CD4-positive, CD25-positive, alpha-beta regulatory T cell (primary cell): Measurements from ENCODE around the gene TLR5. TPM values are rescaled to one million over a fixed set of nuclear protein-coding genes. Genes with fewer than 3 reads are reported as not detected.
"Not testable (repeated sequence)": the region's sequence is repeated elsewhere in the genome, so short reads cannot be mapped to it uniquely, and the experiment has no call there.

Source experiments
- ATAC-seq, 2 donors: fragments of 150-1000 bp; cut with Tn5 transposase; one replicate each; pipeline ENCODE4 v1.10.0; 2021; ENCODE audit warnings: low read depth in 2 of 2, moderate number of reproducible peaks in 2 of 2, moderate library complexity in 1 of 2
- DNase-seq, 3 donors: peaks; one replicate each; pipeline versions ENCODE4 v3.0.0 to v3.0.0-alpha.2; 2012 to 2022; ENCODE audit warnings: mixed read lengths in 1 of 3
- H3K27ac ChIP-seq: one replicate; pipeline ENCODE4 v1.7.0; 2013; ENCODE audit warnings: mild to moderate bottlenecking, low read length; ENCODE audit not compliant: insufficient read depth, poor library complexity, severe bottlenecking
- H3K27me3 ChIP-seq: one replicate; pipeline ENCODE4 v1.7.0; 2013; ENCODE audit warnings: low read length; ENCODE audit not compliant: control insufficient read depth, insufficient read depth
- H3K36me3 ChIP-seq: one replicate; pipeline ENCODE4 v1.7.0; 2013; ENCODE audit warnings: mild to moderate bottlenecking, low read length, moderate library complexity; ENCODE audit not compliant: control insufficient read depth, insufficient read depth
- H3K4me1 ChIP-seq: 2 replicates; pipeline ENCODE4 v1.7.0; 2013; ENCODE audit warnings: mild to moderate bottlenecking, low read length; ENCODE audit not compliant: insufficient read depth, control insufficient read depth, poor library complexity, severe bottlenecking
- H3K4me3 ChIP-seq: one replicate; pipeline ENCODE4 v1.7.0; 2013; ENCODE audit warnings: low read depth, mild to moderate bottlenecking, low read length, moderate library complexity
- H3K9me3 ChIP-seq, 2 experiments: 1 replicate in 1 of 2; 2 replicates in 1 of 2; pipeline ENCODE4 v1.7.0; 2013; ENCODE audit warnings: low read length in 2 of 2, mild to moderate bottlenecking in 1 of 2, moderate library complexity in 1 of 2; ENCODE audit not compliant: control insufficient read depth in 2 of 2
- H3K27ac Mint-ChIP-seq, 3 donors: one replicate each; pipeline ENCODE4 v1.8.0; 2020 to 2022; ENCODE audit warnings: mild to moderate bottlenecking in 3 of 3, mixed read lengths in 3 of 3, moderate library complexity in 2 of 3
- H3K27me3 Mint-ChIP-seq: one replicate; pipeline ENCODE4 v1.8.0; 2022; ENCODE audit warnings: mild to moderate bottlenecking, mixed read lengths
- H3K36me3 Mint-ChIP-seq: one replicate; pipeline ENCODE4 v1.8.0; 2020; ENCODE audit warnings: mixed read lengths
- H3K4me1 Mint-ChIP-seq, 4 donors: one replicate each; pipeline ENCODE4 v1.8.0; 2020 to 2022; ENCODE audit warnings: mixed read lengths in 4 of 4, mild to moderate bottlenecking in 1 of 4
- H3K4me3 Mint-ChIP-seq, 4 donors: one replicate each; pipeline ENCODE4 v1.8.0; 2020 to 2022; ENCODE audit warnings: mild to moderate bottlenecking in 4 of 4, mixed read lengths in 4 of 4, moderate library complexity in 3 of 4
- H3K9me3 Mint-ChIP-seq, 7 donors: one replicate each; pipeline ENCODE4 v1.8.0; 2020 to 2022; ENCODE audit warnings: mixed read lengths in 7 of 7, mild to moderate bottlenecking in 3 of 7, moderate library complexity in 2 of 7
- polyA plus RNA-seq, 4 donors: library from polyadenylated mRNA; unstranded; fragments of 300-500 nt; fragmentation: Illumina TruSeq; gene quantifications; one replicate each; pipeline ENCODE4 v1.2.3, GENCODE V29; 2021
- total RNA-seq: library from RNA; stranded (reverse); gene quantifications from one replicate; pipeline ENCODE4 v1.2.3, GENCODE V29; 2022

TLR5 gene
- total and polyA plus RNA-seq, 5 donors from 2014 or later = 0.84 to 9.5 (median 5.0) TPM

DNA sequence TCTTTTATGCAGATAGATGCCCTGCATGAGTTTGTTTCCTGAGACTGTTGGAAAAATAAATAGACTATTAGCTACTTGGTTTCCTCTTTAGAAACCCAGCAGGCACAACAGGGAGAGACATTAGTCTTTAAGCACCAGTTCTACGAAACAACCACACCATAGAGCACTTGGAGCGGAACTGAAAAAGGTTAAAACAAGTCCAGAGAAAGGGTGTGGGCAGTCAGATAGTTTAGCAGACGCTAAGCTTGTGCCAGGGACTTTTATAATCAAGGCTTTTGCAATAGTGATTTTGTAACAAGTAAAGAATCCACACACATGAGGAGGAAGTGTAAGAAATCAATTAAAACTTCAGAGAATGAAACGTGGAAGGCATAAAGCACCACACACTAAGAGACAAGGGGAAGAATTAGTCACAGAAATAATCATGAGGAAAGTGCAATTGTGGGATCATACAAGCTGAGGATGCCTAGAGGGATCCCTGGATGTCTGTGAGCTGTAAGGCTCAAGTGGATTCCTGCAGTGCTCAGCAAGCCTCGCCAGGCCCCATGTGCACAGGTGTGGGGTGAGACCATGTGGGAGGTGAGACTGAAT is 37.8 kb upstream of the TLR5 start:
- peak overlapping the region; percentile 13 to 98 (median 43) for H3K27ac Mint-ChIP-seq
- H3K27me3 ChIP-seq = no peaks in the 10 kb centered on the region

DNA sequence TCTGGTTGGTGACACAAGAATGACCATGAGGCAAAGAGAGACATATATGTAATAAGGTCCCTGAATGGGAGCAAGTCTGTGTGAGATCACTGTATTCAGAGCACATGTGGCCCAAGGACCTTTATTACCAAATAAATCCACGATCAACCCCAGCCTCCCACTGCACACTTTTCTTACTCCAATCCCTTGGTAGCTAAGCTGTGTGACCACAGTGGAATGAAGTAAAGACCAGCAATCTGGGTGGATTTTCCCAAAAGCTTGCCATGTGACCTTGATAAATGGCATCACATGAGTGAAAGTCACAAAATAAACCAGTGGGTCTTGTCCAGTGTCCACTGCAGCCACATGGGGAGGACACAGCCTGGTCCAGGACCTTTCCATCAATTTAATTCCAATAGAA is 36.7 kb upstream of the TLR5 start:
- no peaks in the 10 kb centered on the region for H3K36me3 ChIP-seq
- no peak for ATAC-seq
- H3K27me3 ChIP-seq = no peaks in the 10 kb centered on the region
- peaks cover 14 to 53% (median 15%) of the 10 kb centered on the region in 4 donors for H3K4me1 Mint-ChIP-seq
- H3K4me1 ChIP-seq = no peaks in the 10 kb centered on the region
- no peak overlapping the region for H3K27ac ChIP-seq
- H3K27me3 Mint-ChIP-seq = peaks cover 32% of the 10 kb centered on the region
- no peaks in the 10 kb centered on the region for H3K9me3 ChIP-seq
- DNase-seq = no peak
- no peak overlapping the region for H3K27ac Mint-ChIP-seq
- no peak overlapping the region for H3K4me3 ChIP-seq
- peaks cover 0 to 2% (median 0%) of the 10 kb centered on the region in 7 donors for H3K9me3 Mint-ChIP-seq
- peak overlapping the region in 1 of 4 donors; percentile 39 for H3K4me3 Mint-ChIP-seq
- H3K36me3 Mint-ChIP-seq = no peaks in the 10 kb centered on the region

More for the DNA sequence above, 37.8 kb upstream of the TLR5 start:
- ATAC-seq (peak; percentile 15 to 43), DNase-seq (peak in 1 of 3 donors; percentile 36)
- no peaks in the 10 kb centered on the region for H3K36me3 Mint-ChIP-seq
- H3K4me3 Mint-ChIP-seq = peak overlapping the region in 3 of 4 donors; percentile 1 to 68 (median 3)
- no peaks in the 10 kb centered on the region for H3K9me3 ChIP-seq
- H3K4me1 Mint-ChIP-seq = peaks cover 15 to 60% (median 17%) of the 10 kb centered on the region in 4 donors
- H3K4me3 ChIP-seq = no peak overlapping the region
- H3K27ac ChIP-seq = no peak overlapping the region
- peaks cover 0 to 2% (median 0%) of the 10 kb centered on the region in 7 donors for H3K9me3 Mint-ChIP-seq
- no peaks in the 10 kb centered on the region for H3K4me1 ChIP-seq
- no peaks in the 10 kb centered on the region for H3K36me3 ChIP-seq
- H3K27me3 Mint-ChIP-seq = peaks cover 37% of the 10 kb centered on the region

DNA sequence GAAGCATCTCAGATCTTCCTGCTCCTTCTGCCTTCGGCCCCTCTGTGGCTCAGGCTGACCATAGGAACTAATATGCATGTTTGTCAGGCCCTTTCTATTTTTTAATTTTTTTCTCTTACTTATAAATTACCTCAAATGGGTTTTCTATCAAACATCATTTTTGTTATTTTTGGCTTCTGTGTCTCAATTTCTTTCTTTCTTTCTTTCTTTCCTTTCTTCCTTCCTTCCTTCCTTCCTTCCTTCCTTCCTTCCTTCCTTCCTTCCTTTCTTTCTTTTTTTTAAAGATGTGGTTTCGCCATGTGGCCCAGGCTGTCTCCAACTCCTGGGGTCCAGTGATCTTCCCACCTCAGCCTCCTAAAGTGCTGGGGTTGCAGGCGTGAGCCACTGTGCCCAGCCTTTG is 36.2 kb upstream of the TLR5 start:
- H3K27ac ChIP-seq = no peak overlapping the region
- no peaks in the 10 kb centered on the region for H3K4me1 ChIP-seq
- peaks cover 27% of the 10 kb centered on the region for H3K27me3 Mint-ChIP-seq
- H3K9me3 ChIP-seq = no peaks in the 10 kb centered on the region
- H3K36me3 Mint-ChIP-seq = no peaks in the 10 kb centered on the region
- peak overlapping the region in 1 of 3 donors; percentile 33 for H3K27ac Mint-ChIP-seq
- peaks cover 0 to 2% (median 0%) of the 10 kb centered on the region in 7 donors for H3K9me3 Mint-ChIP-seq
- H3K27me3 ChIP-seq = no peaks in the 10 kb centered on the region
- peak overlapping the region in 1 of 4 donors; percentile 39 for H3K4me3 Mint-ChIP-seq
- no peak for DNase-seq
- H3K4me3 ChIP-seq = no peak overlapping the region
- no peak for ATAC-seq
- H3K36me3 ChIP-seq = no peaks in the 10 kb centered on the region
- H3K4me1 Mint-ChIP-seq = peaks cover 9 to 52% (median 13%) of the 10 kb centered on the region in 4 donors

DNA sequence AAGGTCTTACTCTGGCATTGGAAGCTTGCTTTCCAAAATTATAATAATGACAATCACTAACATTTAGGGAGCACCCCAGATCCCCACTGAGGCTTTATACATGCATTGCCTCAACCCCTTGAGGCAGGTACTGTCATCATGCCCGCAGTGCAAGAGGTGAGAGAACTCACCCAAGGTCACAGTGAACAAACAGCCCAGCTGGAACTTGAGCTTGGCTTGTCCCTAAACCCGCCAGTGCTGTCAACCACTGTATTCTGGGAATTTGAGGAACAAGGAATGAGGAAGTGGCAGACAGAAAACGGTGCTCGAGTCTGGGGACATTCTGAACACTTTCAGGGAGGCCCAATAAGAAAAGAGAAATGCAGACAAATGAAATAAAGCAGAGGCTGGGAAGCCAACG is 34.6 kb upstream of the TLR5 start:
- Histone ChIP-seq H3K4me1 (no peaks in the 10 kb centered on the region), H3K9me3 (no peaks in the 10 kb centered on the region), H3K4me3 (no peak overlapping the region), H3K36me3 (no peaks in the 10 kb centered on the region), H3K27ac (no peak overlapping the region), H3K27me3 (no peaks in the 10 kb centered on the region)
- peaks cover 4 to 37% (median 10%) of the 10 kb centered on the region in 4 donors for H3K4me1 Mint-ChIP-seq
- DNase-seq (no peak), ATAC-seq (no peak)
- H3K27ac Mint-ChIP-seq = peak overlapping the region in 2 of 3 donors; percentile 5 to 20
- no peak overlapping the region for H3K4me3 Mint-ChIP-seq
- H3K27me3 Mint-ChIP-seq = peaks cover 20% of the 10 kb centered on the region
- H3K36me3 Mint-ChIP-seq = no peaks in the 10 kb centered on the region
- H3K9me3 Mint-ChIP-seq = peaks cover 0 to 2% (median 0%) of the 10 kb centered on the region in 7 donors

DNA sequence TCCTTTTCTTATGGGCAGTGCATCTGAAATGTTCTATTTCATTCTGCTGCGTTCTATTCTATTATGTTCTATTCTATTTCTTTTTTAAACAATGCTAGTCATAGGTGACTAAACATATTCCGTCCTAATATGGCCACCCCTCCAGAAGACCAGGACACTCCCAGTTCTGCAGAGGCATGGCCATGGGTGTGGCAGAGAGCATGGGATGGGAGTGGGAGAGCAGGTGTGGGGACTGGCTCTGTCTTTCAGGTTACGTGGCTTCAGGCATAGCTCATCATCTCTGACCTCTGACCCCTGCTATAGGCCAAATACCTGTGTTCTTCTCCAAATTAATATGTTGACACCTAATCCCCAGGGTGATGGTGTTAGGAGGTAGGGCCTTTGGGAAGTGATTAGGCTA is 33.4 kb upstream of the TLR5 start:
- H3K4me1 Mint-ChIP-seq = peaks cover 0 to 27% (median 6%) of the 10 kb centered on the region in 4 donors
- no peaks in the 10 kb centered on the region for H3K9me3 ChIP-seq
- no peaks in the 10 kb centered on the region for H3K4me1 ChIP-seq
- H3K4me3 ChIP-seq = no peak overlapping the region
- peaks cover 14% of the 10 kb centered on the region for H3K27me3 Mint-ChIP-seq
- H3K36me3 Mint-ChIP-seq = no peaks in the 10 kb centered on the region
- no peaks in the 10 kb centered on the region for H3K36me3 ChIP-seq
- no peak overlapping the region for H3K4me3 Mint-ChIP-seq
- H3K9me3 Mint-ChIP-seq = no peaks in the 10 kb centered on the region
- ATAC-seq (no peak), DNase-seq (no peak)
- no peak overlapping the region for H3K27ac ChIP-seq
- no peaks in the 10 kb centered on the region for H3K27me3 ChIP-seq
- H3K27ac Mint-ChIP-seq = no peak overlapping the region

DNA sequence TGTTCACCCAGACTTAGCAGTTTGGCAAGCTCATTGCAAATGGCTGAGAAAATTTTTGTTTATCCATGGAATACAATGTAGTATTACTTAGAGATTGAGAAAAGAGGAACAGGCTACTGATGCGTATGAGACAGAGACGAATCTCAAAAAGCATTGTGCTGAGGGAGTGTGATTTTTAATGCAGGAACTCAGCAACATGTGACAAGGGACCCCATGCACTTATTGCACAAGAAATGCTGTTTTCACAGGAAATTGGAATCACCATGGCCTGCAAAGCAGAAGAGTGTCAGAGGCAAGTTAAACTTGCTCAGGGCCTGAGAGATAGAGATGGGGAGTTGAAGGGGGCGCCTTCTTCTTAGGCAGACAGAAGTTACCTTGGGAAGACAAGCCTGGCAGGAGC is 32.6 kb upstream of the TLR5 start:
- Histone ChIP-seq H3K9me3 (no peaks in the 10 kb centered on the region), H3K27me3 (no peaks in the 10 kb centered on the region), H3K27ac (no peak overlapping the region), H3K4me3 (no peak overlapping the region), H3K4me1 (no peaks in the 10 kb centered on the region), H3K36me3 (no peaks in the 10 kb centered on the region)
- ATAC-seq (no peak), DNase-seq (no peak)
- H3K4me3 Mint-ChIP-seq = no peak overlapping the region
- H3K4me1 Mint-ChIP-seq = peaks cover 0 to 19% (median 5%) of the 10 kb centered on the region in 4 donors
- no peaks in the 10 kb centered on the region for H3K36me3 Mint-ChIP-seq
- H3K27me3 Mint-ChIP-seq = peaks cover 14% of the 10 kb centered on the region
- H3K9me3 Mint-ChIP-seq = no peaks in the 10 kb centered on the region
- peak overlapping the region in 1 of 3 donors; percentile 21 for H3K27ac Mint-ChIP-seq

DNA sequence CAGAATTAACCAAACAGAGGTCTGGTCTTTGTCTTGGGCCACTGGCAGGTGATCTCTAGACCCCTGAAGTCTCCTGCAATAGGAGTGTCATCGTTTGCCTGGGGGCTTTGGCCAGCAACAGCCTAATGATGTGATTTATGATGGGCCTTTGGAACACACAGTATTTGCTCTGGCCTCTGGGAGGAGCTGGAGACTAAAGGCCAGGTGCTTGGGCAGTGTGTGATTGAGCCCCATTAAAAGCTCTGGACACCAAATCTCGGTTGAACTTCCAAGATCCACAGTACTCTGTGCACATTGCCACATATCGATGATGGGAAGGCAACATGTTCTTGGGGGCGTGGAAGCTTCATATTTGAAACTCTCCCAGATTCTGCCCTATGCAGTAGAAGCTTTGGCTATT is 32.0 kb upstream of the TLR5 start:
- DNase-seq (no peak), ATAC-seq (no peak)
- H3K4me3 ChIP-seq = no peak overlapping the region
- no peaks in the 10 kb centered on the region for H3K4me1 ChIP-seq
- Mint-ChIP-seq H3K27me3 (peaks cover 14% of the 10 kb centered on the region), H3K4me1 (peaks cover 0 to 13% (median 5%) of the 10 kb centered on the region in 4 donors), H3K27ac (no peak overlapping the region), H3K4me3 (no peak overlapping the region), H3K36me3 (no peaks in the 10 kb centered on the region), H3K9me3 (peaks cover 0 to 3% (median 0%) of the 10 kb centered on the region in 7 donors)
- H3K27ac ChIP-seq = no peak overlapping the region
- H3K36me3 ChIP-seq = no peaks in the 10 kb centered on the region
- no peaks in the 10 kb centered on the region for H3K9me3 ChIP-seq
- no peaks in the 10 kb centered on the region for H3K27me3 ChIP-seq

DNA sequence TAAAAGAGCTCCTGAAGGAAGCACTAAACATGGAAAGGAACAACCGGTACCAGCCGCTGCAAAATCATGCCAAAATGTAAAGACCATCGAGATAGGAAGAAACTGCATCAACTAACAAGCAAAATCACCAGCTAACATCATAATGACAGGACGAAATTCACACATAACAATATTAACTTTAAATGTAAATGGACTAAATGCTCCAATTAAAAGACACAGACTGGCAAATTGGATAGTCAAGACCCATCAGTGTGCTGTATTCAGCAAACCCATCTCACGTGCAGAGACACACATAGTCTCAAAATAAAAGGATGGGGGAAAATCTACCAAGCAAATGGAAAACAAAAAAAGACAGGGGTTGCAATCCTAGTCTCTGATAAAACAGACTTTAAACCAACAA is 26.4 kb upstream of the TLR5 start:
- H3K27ac ChIP-seq, H3K36me3 ChIP-seq, H3K4me3 Mint-ChIP-seq, ATAC-seq, H3K4me3 ChIP-seq, H3K27me3 ChIP-seq, H3K4me1 Mint-ChIP-seq, H3K27me3 Mint-ChIP-seq, H3K36me3 Mint-ChIP-seq, H3K4me1 ChIP-seq, H3K9me3 ChIP-seq, H3K9me3 Mint-ChIP-seq, DNase-seq, H3K27ac Mint-ChIP-seq: not testable (repeated sequence)
